Keratinocyte (primary cell): ENCODE data around the gene KRT2. TPM values are rescaled to one million over a fixed set of nuclear protein-coding genes. Genes with fewer than 3 reads are reported as not detected.

ENCODE experiments used
- DNase-seq: peaks from one replicate; pipeline ENCODE4 v3.0.0-alpha.2; 2011; ENCODE audit warnings: low read depth, missing footprints, low spot score
- FAIRE-seq: peaks from 2 replicates; lab custom pipeline; 2011; peaks lifted over from hg19 to GRCh38; lab: Jason Lieb, UNC
- H2AFZ ChIP-seq: 2 replicates; pipeline ENCODE4 v1.6.0; 2012; ENCODE audit warnings: low read length, control low read depth, inconsistent platforms; ENCODE audit not compliant: control insufficient read depth
- H3K27ac ChIP-seq: 2 replicates; pipeline ENCODE4 v1.5.1; 2011; ENCODE audit warnings: low read length; ENCODE audit not compliant: control insufficient read depth, insufficient read depth
- H3K27me3 ChIP-seq: 3 replicates; pipeline ENCODE4 v1.6.0; 2011; ENCODE audit warnings: low read length; ENCODE audit not compliant: control insufficient read depth, insufficient read depth; ENCODE audit errors: extremely low read depth
- H3K36me3 ChIP-seq, 2 experiments: 2 replicates in 1 of 2; 3 replicates in 1 of 2; pipeline ENCODE4 v1.5.1; 2011; ENCODE audit warnings: low read length in 2 of 2, mild to moderate bottlenecking in 1 of 2; ENCODE audit not compliant: control insufficient read depth in 2 of 2, insufficient read depth in 2 of 2; ENCODE audit errors: extremely low read depth in 1 of 2
- H3K4me1 ChIP-seq: 3 replicates; pipeline ENCODE4 v1.5.1; 2011; ENCODE audit warnings: low read length; ENCODE audit not compliant: control insufficient read depth, insufficient read depth; ENCODE audit errors: extremely low read depth
- H3K4me2 ChIP-seq: 3 replicates; pipeline ENCODE4 v1.6.0; 2011; ENCODE audit warnings: low read depth, low read length; ENCODE audit not compliant: control insufficient read depth, insufficient read depth; ENCODE audit errors: extremely low read depth
- H3K4me3 ChIP-seq, 3 experiments: fragments of 200-600 bp in 1 of 3; sonication (generic) in 1 of 3; 2 replicates in 2 of 3; 3 replicates in 1 of 3; pipeline ENCODE4 v1.5.1; 2011 to 2016; ENCODE audit warnings: low read length in 3 of 3, mild to moderate bottlenecking in 3 of 3, control low read depth in 2 of 3, inconsistent platforms in 1 of 3, low read depth in 1 of 3, mixed read lengths in 1 of 3, mixed run types in 1 of 3, moderate library complexity in 1 of 3; ENCODE audit not compliant: control insufficient read depth in 2 of 3, insufficient read depth in 2 of 3; ENCODE audit errors: extremely low read depth in 1 of 3
- H3K79me2 ChIP-seq: 2 replicates; pipeline ENCODE4 v1.6.0; 2012; ENCODE audit warnings: low read length; ENCODE audit not compliant: control insufficient read depth, insufficient read depth
- H3K9ac ChIP-seq: 3 replicates; pipeline ENCODE4 v1.6.0; 2011; ENCODE audit warnings: low read length; ENCODE audit not compliant: control insufficient read depth, insufficient read depth; ENCODE audit errors: extremely low read depth
- H3K9me1 ChIP-seq: 3 replicates; pipeline ENCODE4 v1.6.0; 2011; ENCODE audit warnings: low read length; ENCODE audit not compliant: control insufficient read depth, insufficient read depth; ENCODE audit errors: extremely low read depth
- H3K9me3 ChIP-seq: 2 replicates; pipeline ENCODE4 v1.5.1; 2012; ENCODE audit warnings: low read depth, low read length; ENCODE audit not compliant: control insufficient read depth
- H4K20me1 ChIP-seq: 3 replicates; pipeline ENCODE4 v1.6.0; 2011; ENCODE audit warnings: low read length; ENCODE audit not compliant: control insufficient read depth, insufficient read depth; ENCODE audit errors: extremely low read depth
- EZH2 ChIP-seq: IDR thresholded peaks from one replicate; pipeline ENCODE4 v1.6.1; 2012; ENCODE audit warnings: inconsistent platforms, mild to moderate bottlenecking, low read length, moderate library complexity
- dilution Hi-C: fragments of 300-500 bp; cut with MboI; formaldehyde crosslinking; loops from one replicate; pipeline ENCODE4 v1.7.0; 2020; ENCODE audit warnings: low sequenced_read_pairs; ENCODE audit not compliant: extremely low pct_ligation_motif_present
- polyA plus RNA-seq, 5 experiments: library from polyadenylated mRNA; depleted of rRNA in 3 of 5; stranded (reverse) in 3 of 5; stranded (forward) in 1 of 5; unstranded in 1 of 5; fragments of >200 nt; gene quantifications; 1 replicate in 1 of 5; 2 replicates in 3 of 5; 3 replicates in 1 of 5; pipeline versions ENCODE4 v1.2.1 to v1.2.3, GENCODE V29; 2011 to 2012; ENCODE audit warnings: missing spikeins in 2 of 5, low read depth in 1 of 5, low replicate concordance in 1 of 5
- TF ChIP-seq, protein P1 (sequence below), 3 experiments: IDR thresholded peaks in 1 of 3; conservative IDR thresholded peaks in 1 of 3; optimal IDR thresholded peaks in 1 of 3; 2 replicates in 2 of 3; 3 replicates in 1 of 3; pipeline versions ENCODE3 to v1.5.1; 2011; ENCODE audit warnings: low read length in 3 of 3, mild to moderate bottlenecking in 3 of 3, moderate library complexity in 2 of 3, control low read depth in 1 of 3, inconsistent platforms in 1 of 3; ENCODE audit not compliant: insufficient read depth in 2 of 3; ENCODE audit errors: extremely low read depth in 1 of 3

KRT2 gene
- polyA plus RNA-seq, 1 donor (not counting 4 experiments of a cell fraction or from before 2014, with no cell fraction given), result 0.69 TPM

DNA sequence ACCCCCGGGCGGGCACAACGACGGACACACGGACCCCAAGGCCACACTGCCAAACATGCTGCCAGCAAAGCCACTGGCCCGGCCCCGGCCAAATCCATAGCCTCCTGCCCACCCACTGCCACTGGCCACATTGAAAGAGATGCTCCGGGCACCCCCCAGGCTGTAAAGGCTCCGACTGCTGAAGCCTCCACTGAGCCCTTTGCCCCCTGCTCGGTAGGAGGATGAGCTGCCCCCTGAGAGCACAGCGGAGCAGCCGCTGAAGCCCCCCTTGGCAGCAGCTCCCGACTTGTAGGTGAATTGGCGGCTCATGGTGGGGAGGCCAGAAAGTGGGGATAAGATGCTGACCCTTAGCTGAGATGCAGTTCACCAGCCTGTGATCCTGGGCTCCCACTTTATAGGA lies 33.8 kb downstream of the KRT2 start, which contains the start of gene KRT73:
Gene KRT73 (minus strand): TSS at position 344 of the 400 bp plus-strand sequence. CDS start 35 bp downstream, at position 309.
- TF ChIP-seq EZH2, result no peak
- TF ChIP-seq, protein P1, sequence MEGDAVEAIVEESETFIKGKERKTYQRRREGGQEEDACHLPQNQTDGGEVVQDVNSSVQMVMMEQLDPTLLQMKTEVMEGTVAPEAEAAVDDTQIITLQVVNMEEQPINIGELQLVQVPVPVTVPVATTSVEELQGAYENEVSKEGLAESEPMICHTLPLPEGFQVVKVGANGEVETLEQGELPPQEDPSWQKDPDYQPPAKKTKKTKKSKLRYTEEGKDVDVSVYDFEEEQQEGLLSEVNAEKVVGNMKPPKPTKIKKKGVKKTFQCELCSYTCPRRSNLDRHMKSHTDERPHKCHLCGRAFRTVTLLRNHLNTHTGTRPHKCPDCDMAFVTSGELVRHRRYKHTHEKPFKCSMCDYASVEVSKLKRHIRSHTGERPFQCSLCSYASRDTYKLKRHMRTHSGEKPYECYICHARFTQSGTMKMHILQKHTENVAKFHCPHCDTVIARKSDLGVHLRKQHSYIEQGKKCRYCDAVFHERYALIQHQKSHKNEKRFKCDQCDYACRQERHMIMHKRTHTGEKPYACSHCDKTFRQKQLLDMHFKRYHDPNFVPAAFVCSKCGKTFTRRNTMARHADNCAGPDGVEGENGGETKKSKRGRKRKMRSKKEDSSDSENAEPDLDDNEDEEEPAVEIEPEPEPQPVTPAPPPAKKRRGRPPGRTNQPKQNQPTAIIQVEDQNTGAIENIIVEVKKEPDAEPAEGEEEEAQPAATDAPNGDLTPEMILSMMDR (optimal IDR thresholded peaks at IDR 0.05 in 1 of 3, IDR thresholded peaks at IDR 0.05 in 1 of 3, conservative IDR thresholded peaks at IDR 0.05 in 1 of 3; ENCODE audit: extremely low read depth in 1 of 3, insufficient read depth in 2 of 3, low read length in 3 of 3), result no peak
- Histone ChIP-seq H3K9me1 (no peaks in the 10 kb centered on the region), H3K36me3 (no peaks in the 10 kb centered on the region), H3K4me3 (no peak within 1 kb of the TSS), H4K20me1 (no peaks in the 10 kb centered on the region), H3K9me3 (no peaks in the 10 kb centered on the region), H3K27ac (no peak within 1 kb of the TSS), H3K79me2 (no peaks in the 10 kb centered on the region), H3K27me3 (peaks cover 14% of the 10 kb centered on the region), H3K4me2 (no peak within 1 kb of the TSS), H2AFZ (no peak within 1 kb of the TSS), H3K4me1 (no peaks in the 10 kb centered on the region), H3K9ac (no peak within 1 kb of the TSS)
- dilution Hi-C loops, result no loop called here
- DNase-seq (no peak), FAIRE-seq (no peak)

- Histone ChIP-seq H4K20me1 (no peaks in the 10 kb centered on the region), H3K4me2 (no peak overlapping the region), H3K79me2 (no peaks in the 10 kb centered on the region), H3K9ac (no peak overlapping the region), H3K9me3 (no peaks in the 10 kb centered on the region), H3K4me3 (no peak overlapping the region), H3K27me3 (peaks cover 14% of the 10 kb centered on the region), H3K36me3 (no peaks in the 10 kb centered on the region), H3K27ac (no peak overlapping the region), H3K4me1 (no peaks in the 10 kb centered on the region), H2AFZ (no peak overlapping the region), H3K9me1 (no peaks in the 10 kb centered on the region)
- dilution Hi-C loops, result no loop called here
- DNase-seq (no peak), FAIRE-seq (no peak)
- TF ChIP-seq, protein P1 (optimal IDR thresholded peaks at IDR 0.05 in 1 of 3, IDR thresholded peaks at IDR 0.05 in 1 of 3, conservative IDR thresholded peaks at IDR 0.05 in 1 of 3; ENCODE audit: extremely low read depth in 1 of 3, insufficient read depth in 2 of 3, low read length in 3 of 3), result no peak
- no peak for TF ChIP-seq EZH2
Measured at GRCh38 chr12:52617403-52617785, 34.6 kb downstream of the KRT2 start.
